ENCODE measurements around the gene PIGU. TPM values are rescaled to one million over a fixed set of nuclear protein-coding genes. Genes with fewer than 3 reads are reported as not detected.

PIGU gene
- total RNA-seq, 4 donors from 2014 or later = 20.6 to 31.5 (median 27.7) TPM

- Histone ChIP-seq H3K4me3 (no peak overlapping the region), H3K4me1 (peaks cover 0 to 6% (median under 1%) of the 10 kb centered on the region in 4 donors), H3K36me3 (peaks cover 0 to 47% (median 0%) of the 10 kb centered on the region in 3 donors), H3K27me3 (no peaks in the 10 kb centered on the region), H3K27ac (no peak overlapping the region), H3K9me3 (no peaks in the 10 kb centered on the region)
- WGBS, 2 donors = 67 to 70% methylated on average over 7 of the region's 7 CpGs
- TF ChIP-seq POLR2A (IDR thresholded peaks at IDR 0.05) (no peak), CTCF (IDR thresholded peaks at IDR 0.05) (no peak), EP300 (IDR thresholded peaks at IDR 0.05) (no peak)
- no peak for DNase-seq (ENCODE audit: low spot score in 2 of 2)
Observed at GRCh38 chr20:34564833-34565232, 112.1 kb downstream of the PIGU start.

GRCh38 chr20:34562641-34563040, 114.3 kb downstream of the PIGU start:
- DNase-seq (ENCODE audit: low spot score in 2 of 2) = no peak
- H3K27ac ChIP-seq = peak overlapping the region in 2 of 4 donors; percentile 42 to 99
- WGBS, 2 donors = 46 to 57% methylated on average over 5 of the region's 5 CpGs
- TF ChIP-seq EP300 (IDR thresholded peaks at IDR 0.05) = no peak
- TF ChIP-seq CTCF (IDR thresholded peaks at IDR 0.05) = peak in 3 of 5 experiments; percentile 10 to 23 (median 15)
- peaks cover 0 to 28% (median 0%) of the 10 kb centered on the region in 3 donors for H3K36me3 ChIP-seq
- no peaks in the 10 kb centered on the region for H3K9me3 ChIP-seq
- peaks cover 0 to 20% (median 5%) of the 10 kb centered on the region in 4 donors for H3K4me1 ChIP-seq
- H3K27me3 ChIP-seq = no peaks in the 10 kb centered on the region
- no peak overlapping the region for H3K4me3 ChIP-seq

GRCh38 chr20:34561661-34562060, 115.2 kb downstream of the PIGU start:
- Histone ChIP-seq H3K4me1 (peaks cover 0 to 22% (median 6%) of the 10 kb centered on the region in 4 donors), H3K9me3 (no peaks in the 10 kb centered on the region), H3K4me3 (no peak overlapping the region), H3K36me3 (peaks cover 0 to 23% (median 0%) of the 10 kb centered on the region in 3 donors), H3K27me3 (no peaks in the 10 kb centered on the region), H3K27ac (peak overlapping the region in 2 of 4 donors; percentile 28 to 99)
- WGBS, 2 donors = 83 to 85% methylated on average over 10 of the region's 10 CpGs
- DNase-seq (ENCODE audit: low spot score in 2 of 2) = no peak
- TF ChIP-seq CTCF (IDR thresholded peaks at IDR 0.05) = no peak
- TF ChIP-seq EP300 (IDR thresholded peaks at IDR 0.05) = no peak
- no peak for TF ChIP-seq POLR2A (IDR thresholded peaks at IDR 0.05)

- H3K27me3 ChIP-seq = no peaks in the 10 kb centered on the region
- H3K4me3 ChIP-seq = no peak overlapping the region
- no peaks in the 10 kb centered on the region for H3K9me3 ChIP-seq
- peaks cover 0 to 22% (median 6%) of the 10 kb centered on the region in 4 donors for H3K4me1 ChIP-seq
- TF ChIP-seq POLR2A (IDR thresholded peaks at IDR 0.05) (no peak), CTCF (IDR thresholded peaks at IDR 0.05) (no peak), EP300 (IDR thresholded peaks at IDR 0.05) (no peak)
- peak overlapping the region in 3 of 4 donors; percentile 95 to 99 (median 99) for H3K27ac ChIP-seq
- DNase-seq (ENCODE audit: low spot score in 2 of 2) = no peak
- H3K36me3 ChIP-seq = peaks cover 0 to 16% (median 0%) of the 10 kb centered on the region in 3 donors
- WGBS, 2 donors = 83 to 86% methylated on average over 2 to 6 of the region's 7 CpGs
Observed at GRCh38 chr20:34560614-34561013, 116.3 kb downstream of the PIGU start.

- H3K4me3 ChIP-seq = no peak overlapping the region
- H3K27ac ChIP-seq = peak overlapping the region; percentile 95 to 99 (median 98)
Observed at GRCh38 chr20:34560141-34560523, 116.8 kb downstream of the PIGU start.

More at GRCh38 chr20:34560141-34560523, 116.8 kb downstream of the PIGU start:
- Histone ChIP-seq H3K9me3 (no peaks in the 10 kb centered on the region), H3K27me3 (no peaks in the 10 kb centered on the region), H3K4me1 (peaks cover 0 to 22% (median 6%) of the 10 kb centered on the region in 4 donors), H3K36me3 (peaks cover 0 to 15% (median 0%) of the 10 kb centered on the region in 3 donors)
- WGBS, 2 donors = 81 to 83% methylated on average over 12 of the region's 12 CpGs
- no peak for TF ChIP-seq POLR2A (IDR thresholded peaks at IDR 0.05)
- no peak for TF ChIP-seq CTCF (IDR thresholded peaks at IDR 0.05)
- TF ChIP-seq EP300 (IDR thresholded peaks at IDR 0.05) = no peak
- DNase-seq (ENCODE audit: low spot score in 2 of 2) = no peak
